PFSK-1 (cell line): ENCODE measurements around the gene POU6F2.

Source experiments
- POLR2AphosphoS5 ChIP-seq: IDR thresholded peaks from 2 replicates; pipeline ENCODE4 v1.6.1; 2012; ENCODE audit warnings: low read depth, mild to moderate bottlenecking, control low read depth, low read length, moderate library complexity
- SIN3A ChIP-seq: IDR thresholded peaks from 2 replicates; pipeline ENCODE4 v1.6.1; 2012; ENCODE audit warnings: mild to moderate bottlenecking, low read length, moderate library complexity, borderline replicate concordance; ENCODE audit not compliant: insufficient read depth
- TAF1 ChIP-seq: IDR thresholded peaks from 2 replicates; pipeline ENCODE4 v1.6.1; 2012; ENCODE audit warnings: low read length, control low read depth, borderline replicate concordance; ENCODE audit not compliant: insufficient read depth
- TF ChIP-seq, protein P1 (sequence below), 2 experiments: IDR thresholded peaks; 2 replicates each; pipeline versions ENCODE4 v1.6.1 to v1.8.0; 2011 to 2012; ENCODE audit warnings: low read depth in 2 of 2, low read length in 2 of 2, control low read depth in 1 of 2, inconsistent platforms in 1 of 2, mild to moderate bottlenecking in 1 of 2, moderate library complexity in 1 of 2; ENCODE audit not compliant: insufficient read depth in 1 of 2

DNA sequence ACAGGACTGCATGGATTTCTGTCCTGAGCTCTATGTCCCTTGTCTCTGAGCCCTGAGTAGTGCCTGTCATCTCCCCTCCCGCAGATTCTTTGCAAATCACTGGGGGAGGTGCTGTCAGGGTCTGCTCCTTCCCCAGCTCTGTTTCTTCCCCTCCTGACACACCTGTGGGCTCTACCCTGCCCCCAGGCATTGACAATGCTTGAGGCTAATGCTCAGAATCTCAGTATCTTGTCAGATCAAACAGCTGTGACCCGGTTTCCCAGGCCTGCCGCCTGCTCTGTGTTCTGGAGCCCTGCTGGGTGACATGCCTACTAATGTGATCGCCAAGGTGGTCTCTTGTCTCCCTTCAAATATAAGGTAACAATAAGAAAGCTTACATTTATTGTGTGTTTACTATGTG lies 209.0 kb downstream of the POU6F2 start:
- TF ChIP-seq, protein P1, sequence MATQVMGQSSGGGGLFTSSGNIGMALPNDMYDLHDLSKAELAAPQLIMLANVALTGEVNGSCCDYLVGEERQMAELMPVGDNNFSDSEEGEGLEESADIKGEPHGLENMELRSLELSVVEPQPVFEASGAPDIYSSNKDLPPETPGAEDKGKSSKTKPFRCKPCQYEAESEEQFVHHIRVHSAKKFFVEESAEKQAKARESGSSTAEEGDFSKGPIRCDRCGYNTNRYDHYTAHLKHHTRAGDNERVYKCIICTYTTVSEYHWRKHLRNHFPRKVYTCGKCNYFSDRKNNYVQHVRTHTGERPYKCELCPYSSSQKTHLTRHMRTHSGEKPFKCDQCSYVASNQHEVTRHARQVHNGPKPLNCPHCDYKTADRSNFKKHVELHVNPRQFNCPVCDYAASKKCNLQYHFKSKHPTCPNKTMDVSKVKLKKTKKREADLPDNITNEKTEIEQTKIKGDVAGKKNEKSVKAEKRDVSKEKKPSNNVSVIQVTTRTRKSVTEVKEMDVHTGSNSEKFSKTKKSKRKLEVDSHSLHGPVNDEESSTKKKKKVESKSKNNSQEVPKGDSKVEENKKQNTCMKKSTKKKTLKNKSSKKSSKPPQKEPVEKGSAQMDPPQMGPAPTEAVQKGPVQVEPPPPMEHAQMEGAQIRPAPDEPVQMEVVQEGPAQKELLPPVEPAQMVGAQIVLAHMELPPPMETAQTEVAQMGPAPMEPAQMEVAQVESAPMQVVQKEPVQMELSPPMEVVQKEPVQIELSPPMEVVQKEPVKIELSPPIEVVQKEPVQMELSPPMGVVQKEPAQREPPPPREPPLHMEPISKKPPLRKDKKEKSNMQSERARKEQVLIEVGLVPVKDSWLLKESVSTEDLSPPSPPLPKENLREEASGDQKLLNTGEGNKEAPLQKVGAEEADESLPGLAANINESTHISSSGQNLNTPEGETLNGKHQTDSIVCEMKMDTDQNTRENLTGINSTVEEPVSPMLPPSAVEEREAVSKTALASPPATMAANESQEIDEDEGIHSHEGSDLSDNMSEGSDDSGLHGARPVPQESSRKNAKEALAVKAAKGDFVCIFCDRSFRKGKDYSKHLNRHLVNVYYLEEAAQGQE (IDR thresholded peaks at IDR 0.05; ENCODE audit: insufficient read depth in 1 of 2, low read depth in 2 of 2, low read length in 2 of 2) = no peak
- TF ChIP-seq TAF1 = no peak
- no peak for TF ChIP-seq POLR2AphosphoS5
- TF ChIP-seq SIN3A = no peak
